CD4-positive, alpha-beta T cell (primary cell): ENCODE measurements around the gene NTNG2. TPM values are rescaled to one million over a fixed set of nuclear protein-coding genes. Genes with fewer than 3 reads are reported as not detected.

ENCODE experiments used
- ATAC-seq: fragments of 200-7000 bp; cut with Tn5 transposase; one replicate; pipeline ENCODE4 v1.10.0; 2022; ENCODE audit warnings: mild to moderate bottlenecking; ENCODE audit not compliant: poor library complexity
- CTCF ChIA-PET: fragments of 350-600 bp; sonication (Branson Sonifier 250); formaldehyde crosslinking; loops from one replicate; lab custom pipeline; 2021; ENCODE audit warnings: antibody characterized with exemption, inconsistent platforms; lab: Charles Lee
- POLR2A ChIA-PET: fragments of 350-600 bp; sonication (Branson Sonifier 250); formaldehyde crosslinking; loops from one replicate; lab custom pipeline; 2021; ENCODE audit warnings: antibody characterized with exemption, inconsistent platforms; lab: Charles Lee
- DNase-seq, 14 experiments: peaks; one replicate each; pipeline ENCODE4 v3.0.0-alpha.2; 2013 to 2020; ENCODE audit warnings: mixed read lengths in 2 of 14
- H3K27ac ChIP-seq, 2 donors: one replicate each; pipeline versions ENCODE4 v1.5.1 to v1.7.0; 2013; ENCODE audit warnings: low read length in 2 of 2, low read depth in 1 of 2, mild to moderate bottlenecking in 1 of 2
- H3K27me3 ChIP-seq, 2 experiments: 1 replicate in 1 of 2; 2 replicates in 1 of 2; pipeline versions ENCODE4 v1.6.1 to v1.7.0; 2013; ENCODE audit warnings: low read length in 2 of 2, control low read depth in 1 of 2, mild to moderate bottlenecking in 1 of 2, moderate library complexity in 1 of 2; ENCODE audit not compliant: insufficient read depth in 2 of 2, control insufficient read depth in 1 of 2
- H3K36me3 ChIP-seq: one replicate; pipeline ENCODE4 v1.6.1; 2013; ENCODE audit warnings: low read length, control low read depth; ENCODE audit not compliant: insufficient read depth
- H3K4me1 ChIP-seq: one replicate; pipeline ENCODE4 v1.6.1; 2013; ENCODE audit warnings: low read length, control low read depth; ENCODE audit not compliant: insufficient read depth
- H3K4me3 ChIP-seq: one replicate; pipeline ENCODE4 v1.5.1; 2013; ENCODE audit warnings: mild to moderate bottlenecking, low read length, moderate library complexity
- H3K9me3 ChIP-seq, 2 experiments: 1 replicate in 1 of 2; 2 replicates in 1 of 2; pipeline versions ENCODE4 v1.6.1 to v1.7.0; 2013; ENCODE audit warnings: low read length in 2 of 2, mild to moderate bottlenecking in 2 of 2, control low read depth in 1 of 2, moderate library complexity in 1 of 2; ENCODE audit not compliant: control insufficient read depth in 1 of 2, insufficient read depth in 1 of 2
- H3K27ac Mint-ChIP-seq: one replicate; pipeline ENCODE4 v1.8.0; 2020; ENCODE audit warnings: mixed read lengths
- H3K27me3 Mint-ChIP-seq: one replicate; pipeline ENCODE4 v1.8.0; 2021; ENCODE audit warnings: mixed read lengths
- H3K36me3 Mint-ChIP-seq: one replicate; pipeline ENCODE4 v1.8.0; 2021; ENCODE audit warnings: low read depth, mixed read lengths
- H3K4me1 Mint-ChIP-seq: one replicate; pipeline ENCODE4 v1.8.0; 2021; ENCODE audit warnings: low read depth, mixed read lengths
- H3K4me3 Mint-ChIP-seq: one replicate; pipeline ENCODE4 v1.8.0; 2020; ENCODE audit warnings: mild to moderate bottlenecking, mixed read lengths
- H3K9me3 Mint-ChIP-seq: one replicate; pipeline ENCODE4 v1.8.0; 2020; ENCODE audit warnings: mixed read lengths
- CTCF ChIP-seq: fragments of 200-600 bp; IDR thresholded peaks from one replicate; pipeline ENCODE4 v1.8.0; 2022; ENCODE audit warnings: antibody characterized with exemption, mild to moderate bottlenecking
- intact Hi-C, 2 experiments: fragments of 100-400 bp; cut with DNase I in 1 of 2; cut with micrococcal nuclease in 1 of 2; formaldehyde crosslinking; loops; one replicate each; pipeline versions ENCODE4 v1.15.1 to v1.9.0; 2023 to 2025; cut with DNase I, micrococcal nuclease
- polyA plus RNA-seq, 2 donors: library from polyadenylated mRNA; unstranded; fragments of 120-200 nt; gene quantifications; one replicate each; pipeline ENCODE4 v1.2.1, GENCODE V29; 2013
- total RNA-seq, 174 experiments: library from RNA in 2 of 174; stranded (reverse) in 2 of 174; gene quantifications; one replicate each; pipeline ENCODE4 v1.2.3 and lab custom pipeline; 2021 to 2026

NTNG2 gene
- total RNA-seq, result 1 to 10 TPM; 2.2 to 2.6 TPM
- 2.5 TPM for polyA plus RNA-seq (2013, experiment 1 of 2)
- polyA plus RNA-seq (2013, experiment 2 of 2), result 3.0 TPM
- 0.09 to 9.9 (median 1.8) reads per million in 172 experiments for total RNA-seq (lab: John Stamatoyannopoulos, UW)

DNA sequence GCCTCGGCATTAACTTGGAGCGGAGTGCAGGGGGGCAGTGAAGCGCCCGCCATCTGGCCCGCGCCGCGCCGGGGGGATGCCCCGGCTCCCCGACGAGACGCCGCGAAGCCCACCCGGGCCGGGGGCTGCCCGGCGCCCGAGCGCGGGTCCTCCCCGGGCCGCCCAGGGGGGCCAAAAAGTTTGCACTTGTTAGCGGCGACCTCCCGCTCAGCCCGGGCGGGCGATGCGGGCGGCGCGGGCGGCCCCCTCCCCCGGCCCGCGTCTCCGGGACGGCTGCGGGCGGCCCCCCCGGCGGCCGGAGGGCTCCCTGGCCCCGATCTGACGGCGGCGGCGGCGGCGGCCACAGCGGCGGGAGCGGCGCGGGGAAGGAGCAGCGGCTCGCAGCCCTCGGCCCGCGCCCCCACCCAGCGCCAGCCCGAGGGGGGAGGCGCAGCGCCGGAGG lies at the start of gene NTNG2:
Gene NTNG2, plus strand, starts transcription at position 316 of the 442 bp plus-strand sequence. CDS start 4,774 bp downstream, outside the sequence.
- Histone ChIP-seq H3K4me1 (peaks cover 29% of the 10 kb centered on the region), H3K27ac (no peak within 1 kb of the TSS), H3K9me3 (peaks cover 0 to 3% of the 10 kb centered on the region in 2 experiments), H3K36me3 (no peaks in the 10 kb centered on the region), H3K27me3 (peaks cover 33 to 51% of the 10 kb centered on the region in 2 experiments), H3K4me3 (peak within 1 kb of the TSS; percentile 64)
- no peaks in the 10 kb centered on the region for H3K9me3 Mint-ChIP-seq
- POLR2A ChIA-PET, result interaction anchor here (0.6 to 1.0 kb wide), 3 partner anchors 82 to 1217 kb away, joined by 3 to 4 read pairs (median 3); partner anchors contain the start of genes MED27 and NUP214
- CTCF ChIA-PET, result no interaction called here
- intact Hi-C loops, result loop anchor here in 1 of 2 experiments (10.0 kb wide), 1 partner anchor 397 kb away; no protein-coding TSS in a partner anchor
- H3K27me3 Mint-ChIP-seq, result peaks cover 65% of the 10 kb centered on the region
- peaks cover 16% of the 10 kb centered on the region for H3K4me1 Mint-ChIP-seq
- TF ChIP-seq CTCF, result no peak
- H3K4me3 Mint-ChIP-seq, result peak within 1 kb of the TSS; percentile 97
- H3K36me3 Mint-ChIP-seq, result peaks cover 5% of the 10 kb centered on the region
- no peak within 1 kb of the TSS for H3K27ac Mint-ChIP-seq
- ATAC-seq, result no peak
- DNase-seq, result no peak

DNA sequence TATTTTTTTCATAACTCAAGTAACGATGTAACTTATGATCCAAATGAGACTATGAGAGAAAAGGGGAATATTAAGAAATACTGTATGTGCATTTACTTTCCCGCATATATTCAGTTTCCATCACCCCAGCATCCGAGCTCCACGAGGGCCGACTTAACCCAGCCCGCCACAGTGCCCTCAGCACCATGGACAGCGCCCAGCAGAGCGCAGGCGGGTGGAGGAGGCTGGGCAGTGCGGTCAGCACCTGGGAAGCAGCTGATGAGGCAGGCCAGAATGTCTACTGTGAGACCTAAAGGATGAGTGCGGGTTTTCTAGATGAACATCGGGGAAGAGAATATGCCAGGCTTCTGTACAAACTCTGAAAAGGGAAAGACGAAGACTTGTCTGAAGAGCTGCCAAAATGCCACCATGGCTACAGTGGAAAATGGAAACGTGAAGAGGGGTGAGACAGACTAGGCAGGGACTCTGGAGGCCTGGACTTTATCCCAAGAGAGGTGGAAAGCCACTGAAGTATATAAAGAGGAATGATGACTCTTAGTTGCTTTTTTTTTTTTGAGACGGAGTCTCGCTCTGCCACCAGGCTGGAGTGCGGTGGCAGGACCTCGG lies 47.7 kb upstream of the NTNG2 start:
- H3K9me3 ChIP-seq, result peaks cover 0 to 7% of the 10 kb centered on the region in 2 experiments
- ChIA-PET CTCF (no interaction called here), POLR2A (interaction anchor here (0.5 kb wide), 1 partner anchor 323 kb away, joined by 3 read pairs; no protein-coding TSS in a partner anchor)
- DNase-seq (peak; percentile 3 to 60 (median 18)), ATAC-seq (no peak)
- H3K27ac Mint-ChIP-seq, result no peak overlapping the region
- intact Hi-C loops, result no loop called here
- peaks cover 11 to 13% of the 10 kb centered on the region in 2 experiments for H3K27me3 ChIP-seq
- H3K4me3 ChIP-seq, result no peak overlapping the region
- H3K9me3 Mint-ChIP-seq, result no peaks in the 10 kb centered on the region
- no peaks in the 10 kb centered on the region for H3K36me3 ChIP-seq
- H3K4me3 Mint-ChIP-seq, result no peak overlapping the region
- H3K4me1 Mint-ChIP-seq, result no peaks in the 10 kb centered on the region
- no peak overlapping the region for H3K27ac ChIP-seq
- peaks cover 73% of the 10 kb centered on the region for H3K27me3 Mint-ChIP-seq
- no peak for TF ChIP-seq CTCF
- no peaks in the 10 kb centered on the region for H3K4me1 ChIP-seq
- H3K36me3 Mint-ChIP-seq, result no peaks in the 10 kb centered on the region

- CTCF ChIA-PET, result no interaction called here
- no peaks in the 10 kb centered on the region for H3K4me1 Mint-ChIP-seq
- no peak for ATAC-seq
- H3K36me3 ChIP-seq, result no peaks in the 10 kb centered on the region
- POLR2A ChIA-PET, result no interaction called here
- H3K27ac Mint-ChIP-seq, result no peak overlapping the region
- intact Hi-C loops, result no loop called here
- no peak overlapping the region for H3K4me3 Mint-ChIP-seq
- TF ChIP-seq CTCF, result no peak
- no peaks in the 10 kb centered on the region for H3K4me1 ChIP-seq
- H3K9me3 Mint-ChIP-seq, result no peaks in the 10 kb centered on the region
- peaks cover 75% of the 10 kb centered on the region for H3K27me3 Mint-ChIP-seq
- H3K27me3 ChIP-seq, result peaks cover 11 to 17% of the 10 kb centered on the region in 2 experiments
- no peak overlapping the region for H3K27ac ChIP-seq
- peaks cover 0 to 7% of the 10 kb centered on the region in 2 experiments for H3K9me3 ChIP-seq
- H3K4me3 ChIP-seq, result no peak overlapping the region
- H3K36me3 Mint-ChIP-seq, result no peaks in the 10 kb centered on the region
- DNase-seq, result no peak
Observed at GRCh38 chr9:132116583-132116982, 45.3 kb upstream of the NTNG2 start.
